Glutamatergic neuron (in vitro differentiated cells): ENCODE results near the gene ALAS1. TPM values are rescaled to one million over a fixed set of nuclear protein-coding genes. Genes with fewer than 3 reads are reported as not detected.
A peak's percentile ranks its signal among the peaks of the same experiment; 100 is the strongest.

Experiments
- DNase-seq: peaks from one replicate; pipeline ENCODE4 v3.0.0; 2022
- H3K27ac Mint-ChIP-seq: one replicate; pipeline ENCODE4 v1.8.0; 2020; ENCODE audit warnings: mild to moderate bottlenecking, mixed read lengths, inconsistent platforms; ENCODE audit not compliant: unreplicated experiment
- H3K27me3 Mint-ChIP-seq: one replicate; pipeline ENCODE4 v1.8.0; 2020; ENCODE audit warnings: mild to moderate bottlenecking, moderate library complexity, mixed read lengths, inconsistent platforms; ENCODE audit not compliant: unreplicated experiment
- H3K36me3 Mint-ChIP-seq: one replicate; pipeline ENCODE4 v1.8.0; 2020; ENCODE audit warnings: mild to moderate bottlenecking, mixed read lengths, inconsistent platforms; ENCODE audit not compliant: unreplicated experiment
- H3K4me1 Mint-ChIP-seq: one replicate; pipeline ENCODE4 v1.8.0; 2020; ENCODE audit warnings: mild to moderate bottlenecking, low read depth, mixed read lengths, inconsistent platforms; ENCODE audit not compliant: unreplicated experiment
- H3K4me3 Mint-ChIP-seq: one replicate; pipeline ENCODE4 v1.8.0; 2020; ENCODE audit warnings: mild to moderate bottlenecking, mixed read lengths, inconsistent platforms; ENCODE audit not compliant: unreplicated experiment
- H3K9me3 Mint-ChIP-seq: one replicate; pipeline ENCODE4 v1.8.0; 2020; ENCODE audit warnings: mild to moderate bottlenecking, moderate library complexity, mixed read lengths, inconsistent platforms; ENCODE audit not compliant: unreplicated experiment
- CTCF ChIP-seq: fragments of 200-600 bp; sonication (generic); IDR thresholded peaks from one replicate; pipeline ENCODE4 v1.5.0; 2021; ENCODE audit not compliant: partially characterized antibody, unreplicated experiment
- total RNA-seq: library from RNA; stranded (reverse); fragmentation: NEBNext Ultra II Directional; extraction: Animal tissue kit (Norgen Biotek cat#: 25700); gene quantifications from one replicate; pipeline ENCODE4 v1.2.1, GENCODE V29; 2021; ENCODE audit not compliant: unreplicated experiment

ALAS1 gene
- total RNA-seq, 1 donor from 2014 or later: 41.7 TPM

DNA sequence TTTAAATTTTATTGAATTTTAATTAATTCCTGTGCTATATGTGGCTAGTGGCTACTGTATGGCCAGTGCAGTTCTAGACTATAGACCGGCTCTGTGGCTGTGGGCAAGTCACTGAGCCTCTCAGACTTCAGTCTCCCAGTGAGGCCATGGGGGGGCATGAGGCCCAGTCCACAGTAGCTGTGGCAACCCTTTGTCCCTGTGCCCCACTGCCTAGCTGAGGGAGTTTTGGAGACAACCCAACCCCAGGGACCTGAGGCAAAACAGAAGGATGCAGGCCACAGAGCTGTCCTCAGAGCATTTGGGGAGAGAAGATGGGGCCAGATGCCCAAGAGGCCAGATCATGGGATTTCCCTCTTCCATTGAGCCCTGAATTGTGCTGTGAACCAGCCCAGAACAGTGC lies 24.9 kb upstream of the ALAS1 start:
- peaks cover 4% of the 10 kb centered on the region for H3K27me3 Mint-ChIP-seq
- peaks cover 7% of the 10 kb centered on the region for H3K4me1 Mint-ChIP-seq
- DNase-seq: no peak
- peaks cover 3% of the 10 kb centered on the region for H3K9me3 Mint-ChIP-seq
- H3K4me3 Mint-ChIP-seq: no peak overlapping the region
- no peaks in the 10 kb centered on the region for H3K36me3 Mint-ChIP-seq
- H3K27ac Mint-ChIP-seq: no peak overlapping the region
- TF ChIP-seq CTCF: no peak

DNA sequence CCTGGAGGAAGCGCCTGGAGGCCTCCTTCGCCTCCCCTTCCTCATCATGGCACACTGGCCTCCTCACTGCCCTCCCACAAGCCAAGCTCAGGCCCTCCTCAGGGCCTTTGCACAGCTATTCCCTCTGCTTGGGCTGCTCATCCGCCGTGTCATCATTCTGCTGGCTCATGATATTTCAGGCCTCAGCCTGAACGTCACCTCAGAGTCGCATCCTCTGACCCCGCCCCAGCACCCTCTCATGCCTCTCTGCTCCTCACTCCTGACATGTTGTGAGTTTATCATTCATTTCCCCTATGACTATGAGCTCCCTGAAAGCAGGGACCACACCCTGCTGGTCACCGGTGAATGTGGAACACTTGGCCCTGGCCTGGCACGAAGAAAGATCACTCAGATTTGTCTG lies 23.1 kb upstream of the ALAS1 start:
- DNase-seq: no peak
- no peak overlapping the region for H3K27ac Mint-ChIP-seq
- peaks cover 4% of the 10 kb centered on the region for H3K27me3 Mint-ChIP-seq
- no peak for TF ChIP-seq CTCF
- no peaks in the 10 kb centered on the region for H3K36me3 Mint-ChIP-seq
- H3K4me3 Mint-ChIP-seq: no peak overlapping the region
- H3K9me3 Mint-ChIP-seq: peaks cover 3% of the 10 kb centered on the region
- peaks cover 7% of the 10 kb centered on the region for H3K4me1 Mint-ChIP-seq

- peaks cover 7% of the 10 kb centered on the region for H3K4me1 Mint-ChIP-seq
- DNase-seq: no peak
- H3K4me3 Mint-ChIP-seq: no peak overlapping the region
- H3K36me3 Mint-ChIP-seq: no peaks in the 10 kb centered on the region
- TF ChIP-seq CTCF: no peak
- H3K9me3 Mint-ChIP-seq: peaks cover 3% of the 10 kb centered on the region
- H3K27me3 Mint-ChIP-seq: peaks cover 4% of the 10 kb centered on the region
- no peak overlapping the region for H3K27ac Mint-ChIP-seq
Observed at GRCh38 chr3:52175416-52176179, 22.4 kb upstream of the ALAS1 start.

DNA sequence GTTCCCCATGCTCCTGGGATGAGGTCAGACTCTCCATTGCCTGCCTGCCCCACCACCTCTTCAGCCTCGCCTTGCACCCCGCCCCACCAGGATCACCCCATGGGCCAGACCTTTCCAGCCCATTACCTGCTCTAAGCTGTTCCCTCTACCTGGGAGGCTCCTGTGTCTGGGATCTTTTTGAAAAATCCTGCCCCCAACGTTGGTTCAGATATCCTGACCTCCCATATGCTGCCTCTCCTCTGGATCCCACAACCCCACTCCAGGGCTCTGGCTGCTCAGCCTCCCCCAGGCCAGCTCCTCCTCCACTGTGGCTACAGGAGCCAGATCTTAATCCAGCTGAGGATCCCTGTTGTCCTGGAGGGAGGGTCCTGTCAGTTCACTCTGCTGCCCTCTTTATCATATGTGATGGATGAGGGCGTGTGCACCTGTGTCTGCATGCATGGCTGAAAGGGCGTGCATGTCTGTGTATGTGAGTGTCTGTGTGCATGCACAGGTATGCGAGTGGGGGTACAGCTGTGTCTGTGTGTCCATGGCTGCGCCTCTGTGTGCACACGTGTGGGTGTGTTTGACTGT lies 21.7 kb upstream of the ALAS1 start:
- no peak overlapping the region for H3K4me3 Mint-ChIP-seq
- H3K27ac Mint-ChIP-seq: no peak overlapping the region
- peaks cover 4% of the 10 kb centered on the region for H3K27me3 Mint-ChIP-seq
- TF ChIP-seq CTCF: no peak
- peaks cover 7% of the 10 kb centered on the region for H3K4me1 Mint-ChIP-seq
- DNase-seq: no peak
- H3K36me3 Mint-ChIP-seq: no peaks in the 10 kb centered on the region
- H3K9me3 Mint-ChIP-seq: peaks cover 3% of the 10 kb centered on the region

DNA sequence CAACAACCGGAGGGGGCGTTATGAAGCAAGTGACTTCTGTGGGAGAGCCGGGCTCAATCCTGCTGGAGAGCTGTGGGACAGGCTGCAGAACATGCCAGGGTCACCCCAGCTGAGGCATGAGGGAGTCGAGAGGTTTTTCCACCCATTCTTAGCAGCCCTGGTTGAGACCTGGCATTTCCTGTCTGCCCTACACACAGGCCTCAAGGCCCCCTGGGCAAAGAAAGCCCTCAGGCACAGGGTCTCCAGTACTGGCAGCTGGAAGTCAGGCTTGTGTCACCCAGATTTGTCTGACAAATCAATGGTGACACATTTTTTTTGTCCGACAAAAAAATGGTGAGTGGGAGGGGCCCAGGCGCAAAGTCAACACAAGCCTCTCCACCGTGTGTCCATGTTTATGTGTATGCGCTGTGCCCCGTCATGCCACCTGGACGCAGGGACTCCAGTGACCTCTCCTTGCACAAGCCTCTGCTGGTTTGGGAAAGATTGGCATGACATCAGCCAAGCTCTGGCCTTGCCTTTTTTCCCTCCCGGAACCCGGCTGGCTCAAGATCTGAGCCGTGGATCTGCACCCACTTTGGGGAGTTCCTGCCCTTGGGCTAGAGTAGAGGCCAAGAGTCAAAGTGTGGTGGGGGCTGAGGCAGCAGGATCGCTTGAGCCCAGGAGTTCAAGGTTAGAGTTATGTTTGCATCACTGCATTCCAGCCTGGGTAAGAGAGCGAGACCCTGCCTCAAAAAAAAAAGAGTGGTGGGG lies 20.8 kb upstream of the ALAS1 start:
- Mint-ChIP-seq H3K36me3 (no peaks in the 10 kb centered on the region), H3K9me3 (peaks cover 3% of the 10 kb centered on the region), H3K4me3 (no peak overlapping the region), H3K27me3 (peaks cover 4% of the 10 kb centered on the region), H3K4me1 (peaks cover 3% of the 10 kb centered on the region), H3K27ac (peak overlapping the region; percentile 34)
- TF ChIP-seq CTCF: no peak
- DNase-seq: no peak
